HL-60 (cell line): ENCODE measurements around the gene TDRD9.

Source experiments
- DNase-seq, 2 experiments: peaks; one replicate each; pipeline ENCODE4 v3.0.0-alpha.2; 2010 to 2020; ENCODE audit warnings: low read depth in 1 of 2, low spot score in 1 of 2
- H3K27ac ChIP-seq: fragments of 250-450 bp; sonication (Bioruptor Pico); replicated peaks from 2 replicates; pipeline ENCODE4 v1.5.1; 2020; ENCODE audit warnings: mild to moderate bottlenecking, moderate library complexity
- H3K27me3 ChIP-seq: fragments of 250-450 bp; sonication (Bioruptor Pico); 2 replicates; pipeline ENCODE4 v1.5.1; 2021; ENCODE audit warnings: mild to moderate bottlenecking, moderate library complexity; ENCODE audit not compliant: insufficient read depth, poor library complexity, severe bottlenecking
- H3K4me3 ChIP-seq: replicated peaks from 2 replicates; pipeline ENCODE4 v1.5.1; 2011; ENCODE audit warnings: mild to moderate bottlenecking, control low read depth, low read length; ENCODE audit not compliant: insufficient read depth
- GABPA ChIP-seq: IDR thresholded peaks from 2 replicates; pipeline ENCODE4 v1.6.1; 2012; ENCODE audit warnings: low read depth
- POLR2AphosphoS5 ChIP-seq: IDR thresholded peaks from 2 replicates; pipeline ENCODE4 v1.6.1; 2012; ENCODE audit warnings: low read depth
- SPI1 ChIP-seq: IDR thresholded peaks from 2 replicates; pipeline ENCODE4 v1.6.1; 2012; ENCODE audit warnings: low read depth, mild to moderate bottlenecking, borderline replicate concordance
- TF ChIP-seq, protein P1 (sequence below): IDR thresholded peaks from 2 replicates; pipeline ENCODE4 v1.6.1; 2012; ENCODE audit warnings: low read depth; ENCODE audit not compliant: insufficient replicate concordance
- TF ChIP-seq, protein P2 (sequence below): IDR thresholded peaks from one replicate; pipeline ENCODE4 v1.5.1; 2011; ENCODE audit warnings: low read length, control low read depth, inconsistent platforms; ENCODE audit not compliant: insufficient read depth

TDRD9 gene

DNA sequence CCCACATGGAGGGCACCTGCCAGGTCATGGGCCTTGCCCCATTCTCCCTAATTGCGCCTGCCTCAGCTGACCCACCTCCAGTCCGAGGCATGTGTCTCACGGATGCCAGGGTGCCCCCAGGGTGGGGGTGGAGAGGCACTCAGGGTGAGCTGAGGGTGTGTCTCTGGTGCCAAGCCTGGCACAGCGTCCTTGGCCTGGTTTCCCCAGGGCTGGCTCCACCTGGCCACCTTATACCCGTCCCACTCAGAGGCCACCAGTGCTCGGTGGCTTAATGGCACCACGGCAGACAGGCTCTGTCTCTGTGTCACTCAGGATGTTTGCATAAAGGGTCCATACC, 33.6 kb upstream of the TDRD9 start:
- Histone ChIP-seq H3K27me3 (no peaks in the 10 kb centered on the region), H3K27ac (no peak overlapping the region), H3K4me3 (no peak overlapping the region)
- TF ChIP-seq, protein P1, sequence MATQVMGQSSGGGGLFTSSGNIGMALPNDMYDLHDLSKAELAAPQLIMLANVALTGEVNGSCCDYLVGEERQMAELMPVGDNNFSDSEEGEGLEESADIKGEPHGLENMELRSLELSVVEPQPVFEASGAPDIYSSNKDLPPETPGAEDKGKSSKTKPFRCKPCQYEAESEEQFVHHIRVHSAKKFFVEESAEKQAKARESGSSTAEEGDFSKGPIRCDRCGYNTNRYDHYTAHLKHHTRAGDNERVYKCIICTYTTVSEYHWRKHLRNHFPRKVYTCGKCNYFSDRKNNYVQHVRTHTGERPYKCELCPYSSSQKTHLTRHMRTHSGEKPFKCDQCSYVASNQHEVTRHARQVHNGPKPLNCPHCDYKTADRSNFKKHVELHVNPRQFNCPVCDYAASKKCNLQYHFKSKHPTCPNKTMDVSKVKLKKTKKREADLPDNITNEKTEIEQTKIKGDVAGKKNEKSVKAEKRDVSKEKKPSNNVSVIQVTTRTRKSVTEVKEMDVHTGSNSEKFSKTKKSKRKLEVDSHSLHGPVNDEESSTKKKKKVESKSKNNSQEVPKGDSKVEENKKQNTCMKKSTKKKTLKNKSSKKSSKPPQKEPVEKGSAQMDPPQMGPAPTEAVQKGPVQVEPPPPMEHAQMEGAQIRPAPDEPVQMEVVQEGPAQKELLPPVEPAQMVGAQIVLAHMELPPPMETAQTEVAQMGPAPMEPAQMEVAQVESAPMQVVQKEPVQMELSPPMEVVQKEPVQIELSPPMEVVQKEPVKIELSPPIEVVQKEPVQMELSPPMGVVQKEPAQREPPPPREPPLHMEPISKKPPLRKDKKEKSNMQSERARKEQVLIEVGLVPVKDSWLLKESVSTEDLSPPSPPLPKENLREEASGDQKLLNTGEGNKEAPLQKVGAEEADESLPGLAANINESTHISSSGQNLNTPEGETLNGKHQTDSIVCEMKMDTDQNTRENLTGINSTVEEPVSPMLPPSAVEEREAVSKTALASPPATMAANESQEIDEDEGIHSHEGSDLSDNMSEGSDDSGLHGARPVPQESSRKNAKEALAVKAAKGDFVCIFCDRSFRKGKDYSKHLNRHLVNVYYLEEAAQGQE = no peak
- TF ChIP-seq GABPA (no peak), POLR2AphosphoS5 (no peak), SPI1 (no peak)
- TF ChIP-seq, protein P2, sequence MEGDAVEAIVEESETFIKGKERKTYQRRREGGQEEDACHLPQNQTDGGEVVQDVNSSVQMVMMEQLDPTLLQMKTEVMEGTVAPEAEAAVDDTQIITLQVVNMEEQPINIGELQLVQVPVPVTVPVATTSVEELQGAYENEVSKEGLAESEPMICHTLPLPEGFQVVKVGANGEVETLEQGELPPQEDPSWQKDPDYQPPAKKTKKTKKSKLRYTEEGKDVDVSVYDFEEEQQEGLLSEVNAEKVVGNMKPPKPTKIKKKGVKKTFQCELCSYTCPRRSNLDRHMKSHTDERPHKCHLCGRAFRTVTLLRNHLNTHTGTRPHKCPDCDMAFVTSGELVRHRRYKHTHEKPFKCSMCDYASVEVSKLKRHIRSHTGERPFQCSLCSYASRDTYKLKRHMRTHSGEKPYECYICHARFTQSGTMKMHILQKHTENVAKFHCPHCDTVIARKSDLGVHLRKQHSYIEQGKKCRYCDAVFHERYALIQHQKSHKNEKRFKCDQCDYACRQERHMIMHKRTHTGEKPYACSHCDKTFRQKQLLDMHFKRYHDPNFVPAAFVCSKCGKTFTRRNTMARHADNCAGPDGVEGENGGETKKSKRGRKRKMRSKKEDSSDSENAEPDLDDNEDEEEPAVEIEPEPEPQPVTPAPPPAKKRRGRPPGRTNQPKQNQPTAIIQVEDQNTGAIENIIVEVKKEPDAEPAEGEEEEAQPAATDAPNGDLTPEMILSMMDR = no peak
- no peak for DNase-seq

DNA sequence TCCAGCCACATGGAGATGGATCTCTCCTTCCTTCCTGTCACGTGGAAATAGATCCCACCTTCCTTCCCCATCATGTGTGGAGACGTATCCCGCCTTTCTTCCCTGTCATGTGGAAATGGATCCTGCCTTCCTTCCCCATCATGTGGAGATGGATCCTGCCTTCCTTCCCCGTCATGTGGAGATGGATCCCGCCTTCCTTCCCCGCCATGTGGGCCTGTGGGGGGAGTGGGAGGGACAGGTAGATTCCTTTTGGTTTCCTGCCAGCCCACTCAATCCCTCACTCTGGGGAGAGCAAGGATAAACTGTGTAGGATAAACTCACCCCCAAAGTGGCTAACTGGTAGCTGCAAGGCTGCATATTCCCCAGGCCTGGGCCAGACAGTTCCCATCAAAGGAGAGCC, 31.7 kb upstream of the TDRD9 start:
- TF ChIP-seq, protein P2 = no peak
- TF ChIP-seq, protein P1 = no peak
- no peak for TF ChIP-seq POLR2AphosphoS5
- TF ChIP-seq SPI1 = no peak
- no peak for TF ChIP-seq GABPA
- no peak overlapping the region for H3K27ac ChIP-seq

DNA sequence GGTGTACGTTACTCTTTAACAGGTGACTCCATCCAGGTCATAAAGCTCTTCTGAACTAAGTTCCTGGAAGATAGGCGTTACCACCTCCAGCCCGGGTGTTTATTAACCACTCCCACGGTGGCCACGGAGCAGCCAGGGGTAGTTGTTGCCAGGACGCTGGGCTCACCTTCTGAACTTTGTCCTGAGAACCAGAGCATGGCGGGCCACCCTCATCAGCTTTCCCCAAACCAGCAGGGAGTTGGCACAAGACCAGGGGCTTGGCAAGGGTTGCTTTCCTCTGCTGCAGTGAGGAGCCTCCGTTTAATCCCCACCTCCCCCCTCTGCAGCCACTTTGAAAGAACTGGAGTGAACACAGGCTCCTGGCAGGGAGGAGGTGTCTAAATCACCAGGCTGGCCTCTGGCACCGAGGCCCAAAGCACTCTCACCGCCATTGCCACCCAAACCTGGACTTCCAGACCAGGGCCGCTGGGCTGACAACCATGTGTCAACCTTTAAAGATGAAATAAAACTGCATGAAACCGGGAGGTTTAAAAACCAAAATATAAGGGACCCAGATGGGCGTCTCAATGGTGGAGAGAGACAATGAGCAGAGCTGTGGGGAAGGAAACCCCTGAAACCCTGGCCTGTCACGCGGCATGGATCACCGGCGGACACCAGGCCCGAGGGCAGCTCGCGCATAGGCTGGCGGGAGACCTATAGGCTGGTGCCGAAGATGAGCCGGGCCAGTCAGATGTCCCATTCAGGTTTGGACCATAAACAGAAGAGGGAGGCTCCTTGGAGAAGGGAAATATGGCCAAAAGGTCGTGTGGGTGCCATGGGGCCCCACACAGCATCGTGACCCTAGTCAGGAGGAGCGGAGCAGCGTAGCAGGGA, 30.9 kb upstream of the TDRD9 start:
- no peak for DNase-seq
- Histone ChIP-seq H3K27ac (no peak overlapping the region), H3K4me3 (no peak overlapping the region), H3K27me3 (no peaks in the 10 kb centered on the region)
- TF ChIP-seq, protein P2 = no peak
- TF ChIP-seq GABPA (no peak), POLR2AphosphoS5 (no peak), SPI1 (no peak)
- TF ChIP-seq, protein P1 = no peak

More for the DNA sequence above, 31.7 kb upstream of the TDRD9 start:
- H3K27me3 ChIP-seq = no peaks in the 10 kb centered on the region
- DNase-seq = no peak
- H3K4me3 ChIP-seq = no peak overlapping the region
